MM.1S (cell line): ENCODE results near the gene HHIP.

Source experiments
- DNase-seq: peaks from one replicate; pipeline ENCODE4 v3.0.0-alpha.2; 2015
- H2AFZ ChIP-seq: fragments of 300-600 bp; sonication (generic); 2 replicates; pipeline ENCODE4 v1.6.0; 2016; ENCODE audit warnings: antibody characterized with exemption, low read length
- H3F3A ChIP-seq: fragments of 300-600 bp; sonication (generic); 2 replicates; pipeline ENCODE4 v1.6.1; 2016; ENCODE audit warnings: mild to moderate bottlenecking, antibody characterized with exemption, low read length, moderate library complexity, mixed read lengths; ENCODE audit not compliant: insufficient read depth
- H3K27ac ChIP-seq: fragments of 300-600 bp; sonication (generic); 2 replicates; pipeline ENCODE4 v1.5.1; 2016; ENCODE audit warnings: mild to moderate bottlenecking, low read length
- H3K27me3 ChIP-seq: fragments of 300-600 bp; sonication (generic); replicated peaks from 2 replicates; pipeline ENCODE4 v1.6.0; 2016; ENCODE audit warnings: low read length; ENCODE audit not compliant: insufficient read depth
- H3K36me3 ChIP-seq: fragments of 300-600 bp; sonication (generic); replicated peaks from 2 replicates; pipeline ENCODE4 v1.6.1; 2016; ENCODE audit warnings: mild to moderate bottlenecking, low read length, mixed read lengths; ENCODE audit not compliant: insufficient read depth
- H3K4me1 ChIP-seq: fragments of 300-600 bp; sonication (generic); 2 replicates; pipeline ENCODE4 v1.6.1; 2016; ENCODE audit warnings: low read length, mixed read lengths
- H3K4me2 ChIP-seq: fragments of 300-600 bp; sonication (generic); 2 replicates; pipeline ENCODE4 v1.6.0; 2016; ENCODE audit warnings: low read depth, low read length
- H3K4me3 ChIP-seq: fragments of 300-600 bp; sonication (generic); 2 replicates; pipeline ENCODE4 v1.5.1; 2016; ENCODE audit warnings: low read length, mixed read lengths
- H3K79me2 ChIP-seq: fragments of 300-600 bp; sonication (generic); 2 replicates; pipeline ENCODE4 v1.6.1; 2016; ENCODE audit warnings: mixed run types, low read length, mixed read lengths
- H3K9ac ChIP-seq: fragments of 300-600 bp; sonication (generic); 2 replicates; pipeline ENCODE4 v1.6.1; 2016; ENCODE audit warnings: low read length, mixed read lengths
- H3K9me2 ChIP-seq: fragments of 300-600 bp; sonication (generic); replicated peaks from 2 replicates; pipeline ENCODE4 v1.6.1; 2016; ENCODE audit warnings: mild to moderate bottlenecking, low read length, mixed read lengths; ENCODE audit not compliant: insufficient read depth
- H3K9me3 ChIP-seq: fragments of 300-600 bp; sonication (generic); replicated peaks from 2 replicates; pipeline ENCODE4 v1.6.1; 2016; ENCODE audit warnings: mild to moderate bottlenecking, low read length, mixed read lengths; ENCODE audit not compliant: insufficient read depth
- H4K20me1 ChIP-seq: fragments of 300-600 bp; sonication (generic); 2 replicates; pipeline ENCODE4 v1.6.1; 2016; ENCODE audit warnings: mild to moderate bottlenecking, low read length, moderate library complexity, mixed read lengths; ENCODE audit not compliant: insufficient read depth
- CTCF ChIP-seq: fragments of 300-600 bp; sonication (generic); IDR thresholded peaks from 2 replicates; pipeline ENCODE4 v1.5.1; 2016; ENCODE audit warnings: antibody characterized with exemption, low read length, mixed read lengths
- EZH2 ChIP-seq: fragments of 300-600 bp; sonication (generic); optimal IDR thresholded peaks from 2 replicates; pipeline ENCODE3; 2017; ENCODE audit warnings: low read depth, mild to moderate bottlenecking, antibody characterized with exemption, low read length, mixed read lengths
- EZH2phosphoT487 ChIP-seq: fragments of 300-600 bp; sonication (generic); IDR thresholded peaks from 2 replicates; pipeline ENCODE4 v1.6.1; 2018; ENCODE audit warnings: antibody characterized with exemption, low read length

HHIP gene

GRCh38 chr4:144701683-144702233 lies 55.8 kb downstream of the HHIP start:
- no peaks in the 10 kb centered on the region for H3K79me2 ChIP-seq
- no peak overlapping the region for H3K4me3 ChIP-seq
- no peaks in the 10 kb centered on the region for H3K27me3 ChIP-seq
- no peaks in the 10 kb centered on the region for H3F3A ChIP-seq
- H4K20me1 ChIP-seq: no peaks in the 10 kb centered on the region
- no peak overlapping the region for H2AFZ ChIP-seq
- no peak overlapping the region for H3K9ac ChIP-seq
- H3K9me3 ChIP-seq: no peaks in the 10 kb centered on the region
- H3K36me3 ChIP-seq: no peaks in the 10 kb centered on the region; the same call in 1 of the 2 replicates
- TF ChIP-seq EZH2phosphoT487 (no peak), EZH2 (no peak), CTCF (no peak)
- peaks cover 19% of the 10 kb centered on the region for H3K4me1 ChIP-seq
- H3K27ac ChIP-seq: no peak overlapping the region
- H3K4me2 ChIP-seq: no peak overlapping the region
- peak; percentile 7 for DNase-seq
- H3K9me2 ChIP-seq: no peaks in the 10 kb centered on the region

GRCh38 chr4:144703494-144703893 lies 57.5 kb downstream of the HHIP start:
- Histone ChIP-seq H3K36me3 (no peaks in the 10 kb centered on the region), H3K9me3 (no peaks in the 10 kb centered on the region), H3F3A (no peaks in the 10 kb centered on the region), H3K27me3 (no peaks in the 10 kb centered on the region), H3K4me1 (peaks cover 19% of the 10 kb centered on the region), H2AFZ (no peak overlapping the region), H3K9me2 (no peaks in the 10 kb centered on the region), H4K20me1 (no peaks in the 10 kb centered on the region), H3K79me2 (no peaks in the 10 kb centered on the region), H3K4me2 (no peak overlapping the region), H3K4me3 (no peak overlapping the region), H3K27ac (no peak overlapping the region), H3K9ac (no peak overlapping the region)
- TF ChIP-seq EZH2 (no peak), EZH2phosphoT487 (no peak), CTCF (no peak)
- no peak for DNase-seq

- Histone ChIP-seq H3K4me2 (no peak overlapping the region), H3K27ac (no peak overlapping the region)
Measured at GRCh38 chr4:144705601-144706590, 59.9 kb downstream of the HHIP start.

More at GRCh38 chr4:144705601-144706590, 59.9 kb downstream of the HHIP start:
- Histone ChIP-seq H3K4me1 (peaks cover 12% of the 10 kb centered on the region; the same call in 1 of the 2 replicates), H3K4me3 (no peak overlapping the region), H3K9ac (no peak overlapping the region), H3K9me2 (no peaks in the 10 kb centered on the region), H3K27me3 (no peaks in the 10 kb centered on the region), H2AFZ (no peak overlapping the region), H4K20me1 (no peaks in the 10 kb centered on the region), H3K36me3 (no peaks in the 10 kb centered on the region), H3K79me2 (no peaks in the 10 kb centered on the region), H3F3A (no peaks in the 10 kb centered on the region), H3K9me3 (no peaks in the 10 kb centered on the region)
- DNase-seq: no peak
- no peak for TF ChIP-seq EZH2phosphoT487
- TF ChIP-seq CTCF: no peak
- TF ChIP-seq EZH2: no peak
